Measurements from ENCODE around the gene FAM171A2.

GRCh38 chr17:44318077-44318892, 45.4 kb downstream of the FAM171A2 start:
- TF ChIP-seq CTCF (IDR thresholded peaks at IDR 0.05) (no peak), POLR2A (IDR thresholded peaks at IDR 0.05) (no peak), POLR2AphosphoS5 (IDR thresholded peaks at IDR 0.05) (no peak), EP300 (IDR thresholded peaks at IDR 0.05) (no peak)
